HG03457 (cell line): ENCODE data around the gene RRP1B.
"Not testable (repeated sequence)": the region's sequence is repeated elsewhere in the genome, so short reads cannot be mapped to it uniquely, and the experiment has no call there.

Experiments used
- ATAC-seq: cut with Tn5 transposase; IDR thresholded peaks from one replicate; pipeline ENCODE4 v1.9.1; 2021; ENCODE audit warnings: moderate number of reproducible peaks; ENCODE audit not compliant: unreplicated experiment

The RRP1B gene

GRCh38 chr21:43640400-43640799, 19.0 kb upstream of the RRP1B start:
- no peak for ATAC-seq

GRCh38 chr21:43643193-43643592, 16.2 kb upstream of the RRP1B start:
- ATAC-seq: no peak

DNA sequence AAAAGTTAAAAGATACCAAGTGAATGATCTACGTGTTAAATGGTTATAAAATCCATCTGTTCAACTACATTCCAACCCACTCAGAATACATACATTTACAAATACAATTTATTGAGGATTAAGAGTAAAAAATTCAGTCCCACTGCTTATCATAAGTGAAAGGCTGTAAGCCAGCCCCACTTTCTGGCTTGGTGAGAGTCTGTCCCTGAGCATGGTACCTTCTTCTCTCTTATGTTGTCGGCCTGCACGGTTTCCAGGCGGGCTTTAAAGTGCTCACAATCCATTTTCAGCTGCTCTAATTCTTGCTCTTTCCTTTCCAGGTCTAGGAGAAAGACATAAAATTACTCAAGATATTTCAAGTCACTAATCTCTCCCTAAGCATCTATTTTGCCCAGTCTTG, 15.3 kb upstream of the RRP1B start:
- ATAC-seq: no peak

DNA sequence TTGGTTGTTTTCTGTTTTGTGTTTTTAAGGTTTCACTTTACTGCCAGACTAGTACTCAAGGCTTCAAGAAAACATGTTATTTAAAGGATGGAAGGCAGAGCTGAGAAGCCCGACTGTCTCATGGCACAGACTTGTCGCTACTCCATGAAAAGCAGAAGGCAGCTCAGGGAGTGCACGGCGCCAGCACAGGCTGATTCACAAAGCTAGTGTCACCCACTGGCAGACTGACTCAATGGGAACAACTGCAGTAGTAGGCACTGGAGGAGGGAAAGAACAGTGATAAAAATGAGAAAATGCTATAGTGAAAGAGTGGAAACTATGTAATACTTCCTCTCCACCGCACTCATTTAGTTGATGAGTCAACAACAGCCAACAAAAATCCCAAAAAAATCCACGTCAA, 14.8 kb upstream of the RRP1B start:
- no peak for ATAC-seq

GRCh38 chr21:43645136-43645891, 14.0 kb upstream of the RRP1B start:
- ATAC-seq: no peak

GRCh38 chr21:43645976-43646375, 13.4 kb upstream of the RRP1B start:
- ATAC-seq: no peak

DNA sequence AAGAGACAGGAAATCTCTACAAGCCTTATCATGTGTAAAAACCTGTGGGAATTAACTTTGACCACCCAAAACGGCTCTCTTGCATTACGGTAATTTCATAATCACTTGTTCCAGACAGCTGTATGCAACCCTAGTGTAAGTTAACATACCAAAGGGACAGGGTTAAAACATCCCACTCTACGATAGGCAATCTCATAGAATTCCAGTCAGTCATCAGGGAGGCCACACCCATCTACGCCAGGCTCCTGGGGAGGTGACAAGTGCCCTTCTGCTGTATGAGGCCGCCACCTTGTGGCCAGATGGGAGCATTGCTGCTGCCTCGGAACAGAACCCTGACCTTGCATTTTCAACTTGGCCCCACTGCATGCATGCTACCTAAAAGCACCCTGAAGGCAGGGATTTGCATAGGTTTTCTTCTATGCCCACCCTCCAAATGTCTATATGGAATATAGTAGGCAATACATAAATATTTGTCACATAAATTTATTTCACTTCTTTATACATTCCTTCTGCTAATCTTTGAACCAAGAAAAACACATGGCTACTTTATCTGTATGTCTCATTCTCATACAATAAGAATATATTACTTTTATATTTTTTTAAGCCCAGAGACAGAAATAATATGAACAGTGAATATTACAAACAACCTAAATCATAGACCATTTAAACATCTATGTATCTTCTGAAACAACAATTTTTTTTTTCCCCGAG, 12.7 kb upstream of the RRP1B start:
- no peak for ATAC-seq

DNA sequence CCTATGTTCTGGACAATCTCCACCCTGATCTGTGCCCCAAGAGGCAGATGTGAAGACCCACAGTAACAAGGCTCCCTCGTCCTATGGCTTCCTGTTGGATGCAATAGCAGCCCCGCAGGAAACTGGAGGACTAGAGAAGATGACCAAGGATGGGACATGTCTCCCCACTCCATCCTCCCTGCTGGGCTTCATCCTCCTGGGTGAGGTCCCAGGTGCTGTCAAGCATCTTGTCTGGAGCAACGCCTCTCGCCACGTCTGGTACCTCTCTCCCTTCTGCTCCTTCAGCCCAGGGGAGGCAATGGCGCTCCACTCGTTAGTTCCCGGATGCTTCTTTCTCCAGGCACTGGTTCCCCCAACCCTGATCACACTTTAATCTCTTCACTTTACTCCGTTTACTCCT, 11.2 kb upstream of the RRP1B start:
- no peak for ATAC-seq

GRCh38 chr21:43651926-43652325, 7.4 kb upstream of the RRP1B start:
- ATAC-seq: not testable (repeated sequence)

- no peak for ATAC-seq
These were observed 6.7 kb upstream of the RRP1B start for GRCh38 chr21:43652616-43653015.

- no peak for ATAC-seq
These were observed 5.7 kb upstream of the RRP1B start for GRCh38 chr21:43653626-43654025.

DNA sequence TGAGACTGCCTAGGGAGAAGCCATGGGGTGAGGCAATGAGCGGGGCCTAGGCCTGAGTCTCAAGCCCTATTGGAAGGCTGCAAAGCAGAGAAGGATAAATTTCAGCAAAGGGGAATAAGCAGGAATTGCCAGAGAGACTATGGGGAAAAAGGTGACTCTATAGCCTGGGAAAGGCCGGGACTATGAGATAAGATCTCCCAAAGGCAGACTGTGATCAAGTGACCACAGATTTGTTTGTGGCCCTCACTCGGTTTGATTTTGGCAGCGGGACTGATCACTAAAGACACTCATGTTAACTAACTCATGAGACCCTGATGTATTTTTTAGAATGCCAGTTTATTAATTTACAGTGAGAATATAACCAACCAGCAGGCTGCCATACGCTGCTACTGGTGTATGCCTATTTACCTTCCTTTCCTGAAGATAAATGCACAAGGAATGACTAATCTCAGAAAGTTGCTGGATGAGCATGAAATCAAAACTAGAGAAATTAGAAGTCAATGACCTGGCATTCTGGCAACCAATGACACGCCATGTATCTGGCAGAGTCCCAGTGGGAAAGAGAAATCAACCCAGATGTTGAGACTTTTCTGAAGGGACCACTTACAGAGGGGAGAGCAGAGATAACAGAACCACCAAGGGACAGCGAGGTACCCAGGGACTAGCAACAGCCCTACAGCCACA, 4.4 kb upstream of the RRP1B start:
- ATAC-seq: no peak

DNA sequence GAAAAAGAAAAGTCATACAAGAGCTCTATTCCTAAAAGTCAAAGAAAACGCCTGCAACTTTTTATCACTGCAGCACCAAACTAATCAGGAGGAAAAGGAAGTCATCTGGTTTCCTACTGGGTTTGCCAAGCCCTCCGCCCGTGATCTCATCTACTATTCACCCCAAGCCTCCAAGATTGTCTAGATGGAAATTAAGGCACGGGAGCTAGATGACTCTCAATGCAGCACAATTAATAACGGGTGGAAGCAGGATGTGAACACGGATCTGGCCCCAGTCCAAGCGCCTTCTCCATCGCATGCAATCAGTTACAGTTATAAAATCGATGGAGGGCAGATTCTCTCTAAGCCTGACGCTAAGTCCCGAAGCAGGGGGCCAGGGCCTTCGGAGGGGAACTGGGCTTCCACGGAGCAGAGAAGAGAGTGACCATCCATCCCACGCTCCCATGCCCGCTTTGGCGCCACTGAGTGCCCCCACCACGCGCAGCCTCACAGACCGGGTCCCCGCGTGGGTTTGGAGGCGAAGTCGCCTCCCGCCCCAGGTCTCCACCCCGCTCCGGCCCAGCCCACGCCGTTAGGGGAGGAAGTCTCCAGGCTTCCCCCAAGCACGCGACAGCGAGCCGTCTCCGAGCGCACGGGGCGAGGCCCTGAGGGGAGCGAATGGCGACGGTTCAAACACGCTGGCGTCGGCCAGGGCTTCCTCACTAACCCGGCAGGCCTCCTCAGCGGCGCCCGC, 1.8 kb upstream of the RRP1B start:
- no peak for ATAC-seq

- no peak for ATAC-seq
These were observed 1.1 kb upstream of the RRP1B start for GRCh38 chr21:43658088-43658741.

- ATAC-seq: no peak
These were observed 608 bp upstream of the RRP1B start for GRCh38 chr21:43658769-43659135.

- no peak for ATAC-seq
These were observed 2.9 kb downstream of the RRP1B start for GRCh38 chr21:43662286-43662685.

DNA sequence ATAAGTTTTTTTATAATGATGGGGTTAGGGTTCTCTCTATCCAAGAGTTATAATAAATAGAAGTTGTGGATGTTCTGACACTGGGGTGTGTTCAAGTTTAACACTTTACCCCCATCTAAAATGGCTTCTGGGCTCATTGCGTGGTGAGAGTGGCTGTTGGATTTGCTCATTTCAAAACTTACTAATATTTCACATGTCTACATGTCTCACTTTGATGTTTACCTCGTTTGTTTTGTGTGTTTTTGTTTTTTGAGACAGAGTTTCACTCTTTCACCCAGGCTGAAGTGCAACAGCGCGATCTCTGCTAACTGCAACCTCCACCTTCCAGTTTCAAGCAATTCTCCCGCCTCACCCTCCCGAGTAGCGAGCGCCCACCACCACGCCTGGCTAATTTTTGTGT, 3.7 kb downstream of the RRP1B start:
- ATAC-seq: no peak

DNA sequence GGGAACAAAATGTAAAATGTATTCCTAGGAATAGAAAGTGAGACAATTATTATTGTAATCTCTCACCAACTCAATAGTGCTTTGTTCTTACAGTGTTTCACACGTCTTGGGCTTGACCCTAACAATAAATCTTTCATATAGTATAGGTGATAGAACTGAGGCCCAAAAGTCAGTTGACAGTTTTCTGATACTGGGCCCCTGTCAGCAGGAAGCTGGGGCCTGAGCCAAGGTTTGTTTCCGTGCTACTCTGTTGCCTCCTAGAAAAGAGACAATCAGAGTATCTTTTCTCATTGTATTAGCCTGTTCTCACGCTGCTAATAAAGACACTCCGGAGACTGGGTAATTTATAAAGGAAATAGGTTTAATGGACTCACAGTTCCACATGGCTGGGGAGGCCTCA, 5.0 kb downstream of the RRP1B start:
- no peak for ATAC-seq

DNA sequence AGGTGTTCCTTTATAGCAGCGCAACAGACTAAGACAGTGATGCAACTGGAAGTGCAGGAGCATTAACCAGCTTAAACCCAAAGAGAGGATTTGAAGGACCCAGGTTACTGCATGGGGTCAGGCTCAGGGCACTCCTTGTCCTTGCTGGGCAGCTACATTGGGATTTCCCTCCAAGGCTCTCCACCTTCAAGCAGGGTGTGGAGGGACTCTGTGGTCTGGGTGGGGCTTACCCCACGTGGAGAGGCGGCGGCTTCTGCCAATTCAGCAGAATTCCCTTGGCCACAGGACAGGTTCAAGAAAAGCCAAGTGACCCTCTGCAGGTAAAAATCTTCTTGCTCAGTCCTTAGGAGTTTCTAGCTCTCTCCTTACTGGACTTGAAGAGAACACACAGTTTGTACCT, 6.5 kb downstream of the RRP1B start:
- ATAC-seq: no peak

- no peak for ATAC-seq
These were observed 8.0 kb downstream of the RRP1B start for GRCh38 chr21:43667191-43667904.
